AG09319 (cell line): ENCODE data around the gene GIMAP8.

ENCODE experiments used
- DNase-seq: peaks from one replicate; pipeline ENCODE4 v3.0.0-alpha.2; 2010; ENCODE audit warnings: low read depth; ENCODE audit errors: extremely low read depth
- CTCF ChIP-seq: IDR thresholded peaks from 2 replicates; pipeline ENCODE4 v1.5.1; 2011; ENCODE audit warnings: low read depth, mild to moderate bottlenecking, inconsistent platforms, low read length, moderate library complexity

The GIMAP8 gene

GRCh38 chr7:150420987-150421674 is 29.3 kb upstream of the GIMAP8 start:
- peak; percentile 40 for DNase-seq

GRCh38 chr7:150421831-150422230 is 28.6 kb upstream of the GIMAP8 start:
- TF ChIP-seq CTCF, result no peak

More at GRCh38 chr7:150420987-150421674, 29.3 kb upstream of the GIMAP8 start:
- peak; percentile 82 for TF ChIP-seq CTCF

GRCh38 chr7:150425670-150426069 is 24.8 kb upstream of the GIMAP8 start:
- DNase-seq, result no peak
- no peak for TF ChIP-seq CTCF

More at GRCh38 chr7:150421831-150422230, 28.6 kb upstream of the GIMAP8 start:
- no peak for DNase-seq

- DNase-seq, result peak; percentile 68
Observed at GRCh38 chr7:150428671-150429451, 21.6 kb upstream of the GIMAP8 start.

GRCh38 chr7:150429699-150430098 is 20.7 kb upstream of the GIMAP8 start:
- no peak for TF ChIP-seq CTCF
- DNase-seq, result no peak

More at GRCh38 chr7:150428671-150429451, 21.6 kb upstream of the GIMAP8 start:
- TF ChIP-seq CTCF, result no peak

- no peak for DNase-seq
- TF ChIP-seq CTCF, result no peak
Observed at GRCh38 chr7:150430465-150431085, 19.9 kb upstream of the GIMAP8 start.
